Neutrophil (primary cell): Measurements from ENCODE around the gene TLE3.
A peak's percentile ranks its signal among the peaks of the same experiment; 100 is the strongest.

Experiments
- H3K27ac ChIP-seq: fragments of 200-600 bp; sonication (generic); 2 replicates; pipeline ENCODE4 v1.5.1; 2016; ENCODE audit warnings: mild to moderate bottlenecking, moderate library complexity
- H3K27me3 ChIP-seq: fragments of 200-600 bp; sonication (generic); 2 replicates; pipeline ENCODE4 v1.6.0; 2016; ENCODE audit warnings: mild to moderate bottlenecking
- H3K36me3 ChIP-seq: fragments of 200-600 bp; sonication (generic); 2 replicates; pipeline ENCODE4 v1.5.1; 2017
- H3K4me1 ChIP-seq, 2 experiments: fragments of 200-600 bp in 1 of 2; sonication (generic) in 1 of 2; 1 replicate in 1 of 2; 2 replicates in 1 of 2; pipeline versions ENCODE4 v1.5.1 to v1.6.1; 2013 to 2016; ENCODE audit warnings: low read depth in 1 of 2, low read length in 1 of 2, mild to moderate bottlenecking in 1 of 2, moderate library complexity in 1 of 2; ENCODE audit not compliant: control insufficient read depth in 1 of 2, insufficient read depth in 1 of 2
- H3K4me3 ChIP-seq, 2 experiments: fragments of 200-600 bp in 1 of 2; sonication (generic) in 1 of 2; 1 replicate in 1 of 2; 2 replicates in 1 of 2; pipeline ENCODE4 v1.5.1; 2013 to 2016; ENCODE audit warnings: low read depth in 1 of 2, low read length in 1 of 2, mild to moderate bottlenecking in 1 of 2, moderate library complexity in 1 of 2
- H3K9me3 ChIP-seq: fragments of 200-600 bp; sonication (generic); 2 replicates; pipeline ENCODE4 v1.5.1; 2016
- CTCF ChIP-seq: fragments of 200-600 bp; sonication (generic); IDR thresholded peaks from 2 replicates; pipeline ENCODE4 v1.5.1; 2016; ENCODE audit warnings: antibody characterized with exemption

TLE3 gene

GRCh38 chr15:70100474-70101341, 3.0 kb upstream of the TLE3 start:
- peak; percentile 63 for TF ChIP-seq CTCF
- H3K27me3 ChIP-seq, result no peaks in the 10 kb centered on the region
- peak overlapping the region; percentile 93 to 99 for H3K4me3 ChIP-seq
- H3K27ac ChIP-seq, result peak overlapping the region; percentile 98
- no peaks in the 10 kb centered on the region for H3K36me3 ChIP-seq
- H3K9me3 ChIP-seq, result no peaks in the 10 kb centered on the region
- H3K4me1 ChIP-seq, result peaks cover 41 to 43% of the 10 kb centered on the region in 2 experiments

- Histone ChIP-seq H3K4me1 (peaks cover 41 to 47% of the 10 kb centered on the region in 2 experiments), H3K36me3 (peaks cover 6% of the 10 kb centered on the region), H3K27me3 (no peaks in the 10 kb centered on the region), H3K9me3 (no peaks in the 10 kb centered on the region), H3K27ac (peak overlapping the region; percentile 98), H3K4me3 (peak overlapping the region; percentile 93 to 99)
- no peak for TF ChIP-seq CTCF
These were observed 2.3 kb upstream of the TLE3 start for GRCh38 chr15:70099967-70100473.

GRCh38 chr15:70099167-70099966, 1.6 kb upstream of the TLE3 start:
- Histone ChIP-seq H3K9me3 (no peaks in the 10 kb centered on the region), H3K27me3 (no peaks in the 10 kb centered on the region), H3K4me1 (peaks cover 48 to 54% of the 10 kb centered on the region in 2 experiments), H3K27ac (peak overlapping the region; percentile 98), H3K4me3 (peak overlapping the region; percentile 93 to 99), H3K36me3 (peaks cover 13% of the 10 kb centered on the region)
- TF ChIP-seq CTCF, result peak; percentile 37

GRCh38 chr15:70098461-70099166, 897 bp upstream of the TLE3 start:
- Histone ChIP-seq H3K9me3 (no peaks in the 10 kb centered on the region), H3K36me3 (peaks cover 19% of the 10 kb centered on the region), H3K27me3 (no peaks in the 10 kb centered on the region), H3K27ac (peak overlapping the region; percentile 98), H3K4me1 (peaks cover 47 to 54% of the 10 kb centered on the region in 2 experiments), H3K4me3 (peak overlapping the region; percentile 93 to 99)
- TF ChIP-seq CTCF, result no peak

- peak overlapping the region; percentile 98 for H3K27ac ChIP-seq
- H3K36me3 ChIP-seq, result peaks cover 24% of the 10 kb centered on the region
- TF ChIP-seq CTCF, result no peak
- peaks cover 48 to 54% of the 10 kb centered on the region in 2 experiments for H3K4me1 ChIP-seq
- no peaks in the 10 kb centered on the region for H3K27me3 ChIP-seq
- H3K9me3 ChIP-seq, result no peaks in the 10 kb centered on the region
- peak overlapping the region; percentile 93 to 99 for H3K4me3 ChIP-seq
These were observed 390 bp upstream of the TLE3 start for GRCh38 chr15:70098153-70098460.
